SK-N-SH (cell line): ENCODE results near the gene CPED1. TPM values are rescaled to one million over a fixed set of nuclear protein-coding genes. Genes with fewer than 3 reads are reported as not detected.

Source experiments
- CTCF ChIA-PET: fragments of 300-600, 350-600 bp; formaldehyde crosslinking; extraction: SDS; loops from one replicate; lab custom pipeline; 2021; lab: Yijun Ruan, JAX
- POLR2A ChIA-PET: fragments of 350-600 bp; sonication (Branson Sonifier 250); formaldehyde crosslinking; extraction: SDS; loops from one replicate; lab custom pipeline; 2020; ENCODE audit warnings: antibody characterized with exemption, inconsistent platforms; lab: Yijun Ruan, JAX
- DNase-seq: peaks from one replicate; pipeline ENCODE4 v3.0.0; 2012
- H2AFZ ChIP-seq: fragments of 200-600 bp; sonication (generic); 2 replicates; pipeline ENCODE4 v1.8.1; 2016; ENCODE audit warnings: antibody characterized with exemption, mild to moderate bottlenecking, low read depth
- H3F3A ChIP-seq: fragments of 200-600 bp; sonication (generic); replicated peaks from 2 replicates; pipeline ENCODE3; 2016; ENCODE audit warnings: antibody characterized with exemption, mild to moderate bottlenecking; ENCODE audit not compliant: insufficient read depth
- H3K27ac ChIP-seq, 2 experiments: fragments of 200-500 bp in 1 of 2; fragments of 200-600 bp in 1 of 2; sonication (Bioruptor generic) in 1 of 2; sonication (generic), shearing (Covaris generic) in 1 of 2; 2 replicates each; pipeline versions ENCODE4 v1.5.1 to v1.6.1; 2014 to 2016; ENCODE audit warnings: low read depth in 2 of 2, inconsistent platforms in 1 of 2, low read length in 1 of 2, mild to moderate bottlenecking in 1 of 2, mixed read lengths in 1 of 2
- H3K27me3 ChIP-seq: fragments of 200-600 bp; sonication (generic), shearing (Covaris generic); 2 replicates; pipeline ENCODE4 v1.6.1; 2016; ENCODE audit warnings: mixed run types; ENCODE audit not compliant: insufficient read depth
- H3K36me3 ChIP-seq, 2 experiments: fragments of 200-500 bp in 1 of 2; fragments of 200-600 bp in 1 of 2; sonication (Bioruptor generic) in 1 of 2; sonication (generic) in 1 of 2; replicated peaks in 1 of 2; 2 replicates each; pipeline versions ENCODE3 to v1.5.1; 2014 to 2016; ENCODE audit warnings: low read length in 1 of 2, mild to moderate bottlenecking in 1 of 2; ENCODE audit not compliant: insufficient read depth in 2 of 2, control insufficient read depth in 1 of 2
- H3K4me1 ChIP-seq, 2 experiments: fragments of 200-500 bp in 1 of 2; fragments of 200-600 bp in 1 of 2; sonication (Bioruptor generic) in 1 of 2; sonication (generic), shearing (Covaris generic) in 1 of 2; 2 replicates each; pipeline versions ENCODE4 v1.5.1 to v1.6.1; 2014 to 2016; ENCODE audit warnings: low read depth in 1 of 2, low read length in 1 of 2, mixed run types in 1 of 2; ENCODE audit not compliant: insufficient read depth in 2 of 2, control insufficient read depth in 1 of 2
- H3K4me2 ChIP-seq: fragments of 200-600 bp; sonication (generic), shearing (Covaris generic); 2 replicates; pipeline ENCODE4 v1.6.1; 2017; ENCODE audit warnings: mixed run types
- H3K4me3 ChIP-seq, 2 experiments: fragments of 200-500 bp in 1 of 2; fragments of 200-600 bp in 1 of 2; sonication (Bioruptor generic) in 1 of 2; sonication (generic), shearing (Covaris generic) in 1 of 2; 2 replicates each; pipeline versions ENCODE4 v1.5.1 to v1.8.1; 2014 to 2016; ENCODE audit warnings: low read depth in 2 of 2, inconsistent platforms in 1 of 2, low read length in 1 of 2, mild to moderate bottlenecking in 1 of 2, mixed read lengths in 1 of 2, moderate library complexity in 1 of 2
- H3K79me2 ChIP-seq: fragments of 200-600 bp; sonication (generic); 2 replicates; pipeline ENCODE4 v1.8.1; 2017; ENCODE audit warnings: mild to moderate bottlenecking; ENCODE audit not compliant: insufficient read depth
- H3K9ac ChIP-seq: fragments of 200-600 bp; sonication (generic); 2 replicates; pipeline ENCODE4 v1.6.1; 2017; ENCODE audit warnings: mixed run types
- H3K9me2 ChIP-seq: fragments of 200-600 bp; sonication (generic); 2 replicates; pipeline ENCODE4 v1.6.1; 2017; ENCODE audit warnings: mixed run types
- H3K9me3 ChIP-seq: fragments of 200-600 bp; sonication (generic); 2 replicates; pipeline ENCODE4 v1.6.1; 2017; ENCODE audit warnings: mixed run types, mild to moderate bottlenecking, moderate library complexity
- H4K20me1 ChIP-seq: fragments of 200-600 bp; sonication (generic); 2 replicates; pipeline ENCODE4 v1.6.1; 2017; ENCODE audit warnings: mild to moderate bottlenecking, mixed run types; ENCODE audit not compliant: insufficient read depth
- CHD2 ChIP-seq: fragments of 150-350 bp; IDR thresholded peaks from 2 replicates; pipeline ENCODE4 v1.6.1; 2018; ENCODE audit warnings: low read length; ENCODE audit not compliant: partially characterized antibody
- CTCF ChIP-seq: fragments of 200-600 bp; sonication (generic); IDR thresholded peaks from 2 replicates; pipeline ENCODE4 v1.6.1; 2017; ENCODE audit warnings: antibody characterized with exemption, mild to moderate bottlenecking, moderate library complexity
- EP300 ChIP-seq, 2 experiments: IDR thresholded peaks; 2 replicates each; pipeline versions ENCODE4 v1.4.0 to v1.6.1; 2012; ENCODE audit warnings: borderline replicate concordance in 1 of 2, low read depth in 1 of 2, low read length in 1 of 2
- GATA2 ChIP-seq: sonication (generic); formaldehyde crosslinking; IDR thresholded peaks from 2 replicates; pipeline ENCODE4 v1.5.0; 2020; ENCODE audit warnings: mild to moderate bottlenecking, missing genetic modification reagents
- MAX ChIP-seq: IDR thresholded peaks from 2 replicates; pipeline ENCODE4 v1.4.0; 2012; ENCODE audit warnings: low read depth
- MEF2A ChIP-seq: IDR thresholded peaks from 2 replicates; pipeline ENCODE4 v1.4.0; 2012; ENCODE audit warnings: low read depth, borderline replicate concordance
- NFIC ChIP-seq: IDR thresholded peaks from 2 replicates; pipeline ENCODE4 v1.4.0; 2012; ENCODE audit warnings: borderline replicate concordance
- NRF1 ChIP-seq: IDR thresholded peaks from 2 replicates; pipeline ENCODE4 v1.6.1; 2012; ENCODE audit warnings: low read depth, mild to moderate bottlenecking, low read length
- POLR2AphosphoS5 ChIP-seq: IDR thresholded peaks from 2 replicates; pipeline ENCODE4 v1.6.1; 2012; ENCODE audit warnings: low read depth, low read length
- RAD21 ChIP-seq: IDR thresholded peaks from 2 replicates; pipeline ENCODE4 v1.6.1; 2012; ENCODE audit warnings: mild to moderate bottlenecking, low read length
- RCOR1 ChIP-seq: fragments of 150-350 bp; IDR thresholded peaks from 2 replicates; pipeline ENCODE4 v1.6.1; 2017; ENCODE audit warnings: antibody characterized with exemption, low read length
- RFX5 ChIP-seq: IDR thresholded peaks from 2 replicates; pipeline ENCODE4 v1.6.1; 2012; ENCODE audit warnings: mild to moderate bottlenecking, improper control_type of control experiment, low read length
- RXRA ChIP-seq: IDR thresholded peaks from 2 replicates; pipeline ENCODE4 v1.4.0; 2012; ENCODE audit warnings: low read depth, mild to moderate bottlenecking, borderline replicate concordance
- SIN3A ChIP-seq: IDR thresholded peaks from 2 replicates; pipeline ENCODE4 v1.6.1; 2012; ENCODE audit warnings: low read depth, mild to moderate bottlenecking, low read length, moderate library complexity, borderline replicate concordance
- SMC3 ChIP-seq: IDR thresholded peaks from 2 replicates; pipeline ENCODE4 v1.6.1; 2012; ENCODE audit warnings: low read depth, low read length, improper control_type of control experiment
- TAF1 ChIP-seq: IDR thresholded peaks from 2 replicates; pipeline ENCODE4 v1.6.1; 2012; ENCODE audit warnings: low read depth, mild to moderate bottlenecking, low read length, moderate library complexity, borderline replicate concordance
- TCF12 ChIP-seq: IDR thresholded peaks from 2 replicates; pipeline ENCODE4 v1.4.0; 2012
- TEAD4 ChIP-seq: IDR thresholded peaks from 2 replicates; pipeline ENCODE4 v1.4.0; 2012; ENCODE audit warnings: mild to moderate bottlenecking, borderline replicate concordance; ENCODE audit not compliant: insufficient read depth
- USF2 ChIP-seq: fragments of 150-350 bp; IDR thresholded peaks from 2 replicates; pipeline ENCODE4 v1.6.1; 2017; ENCODE audit warnings: antibody characterized with exemption, low read length, low read depth, borderline replicate concordance
- YY1 ChIP-seq: IDR thresholded peaks from 2 replicates; pipeline ENCODE4 v1.4.0; 2012; ENCODE audit warnings: low read depth, mild to moderate bottlenecking
- WGBS: methylation state at CpG from one replicate; pipeline ENCODE4 v1.1.6; 2017; ENCODE audit warnings: low lambda C conversion rate; 5-methylcytosine and 5-hydroxymethylcytosine counted together
- polyA plus RNA-seq, 3 experiments: library from polyadenylated mRNA; depleted of rRNA; stranded (reverse); fragments of >200 nt; gene quantifications; 2 replicates each; pipeline ENCODE4 v1.2.3, GENCODE V29; 2012
- TF ChIP-seq, protein P1 (sequence below): fragments of 150-350 bp; IDR thresholded peaks from 2 replicates; pipeline ENCODE4 v1.6.1; 2016; ENCODE audit warnings: mild to moderate bottlenecking, low read depth, low read length

CPED1 gene
- polyA plus RNA-seq, 1 of the 3 experiments (the other 2 are of a cell fraction): 4.4 TPM

GRCh38 chr7:121107923-121108498 is 119.5 kb downstream of the CPED1 start:
- Histone ChIP-seq H3K36me3 (no peaks in the 10 kb centered on the region), H3K27me3 (no peaks in the 10 kb centered on the region), H3K4me2 (no peak overlapping the region), H3K79me2 (no peaks in the 10 kb centered on the region), H3K9me3 (no peaks in the 10 kb centered on the region), H2AFZ (peak overlapping the region; percentile 61; the same call in 1 of the 2 replicates), H4K20me1 (no peaks in the 10 kb centered on the region), H3K9ac (no peak overlapping the region), H3K4me1 (no peaks in the 10 kb centered on the region), H3F3A (no peaks in the 10 kb centered on the region)
- ChIA-PET CTCF (interaction anchor here (0.6 to 4.9 kb wide), 65 partner anchors 9 to 476 kb away, joined by 3 to 71 read pairs (median 4); partner anchors contain the start of genes CPED1, FAM3C and ING3), POLR2A (no interaction called here)
- DNase-seq: peak; percentile 45
- 0% methylated on average over 1 of the region's 1 CpG for WGBS
- TF ChIP-seq RCOR1 (no peak), NFIC (no peak), MAX (no peak), RXRA (no peak), RFX5 (peak; percentile 77), NRF1 (no peak), TCF12 (no peak), GATA2 (CRISPR knock-in tag) (no peak), CTCF (peak; percentile 99), SMC3 (peak; percentile 77), MEF2A (no peak), CHD2 (peak; percentile 23), YY1 (no peak), POLR2AphosphoS5 (no peak), TEAD4 (0 out of 2 replicates have a peak, but pooled peaks have one; percentile 23), USF2 (no peak), SIN3A (no peak), TAF1 (no peak), RAD21 (peak; percentile 95), EP300 (IDR thresholded peaks at IDR 0.05; ENCODE audit: borderline replicate concordance in 1 of 2, low read depth in 1 of 2, low read length in 1 of 2) (no peak)
- TF ChIP-seq, protein P1, sequence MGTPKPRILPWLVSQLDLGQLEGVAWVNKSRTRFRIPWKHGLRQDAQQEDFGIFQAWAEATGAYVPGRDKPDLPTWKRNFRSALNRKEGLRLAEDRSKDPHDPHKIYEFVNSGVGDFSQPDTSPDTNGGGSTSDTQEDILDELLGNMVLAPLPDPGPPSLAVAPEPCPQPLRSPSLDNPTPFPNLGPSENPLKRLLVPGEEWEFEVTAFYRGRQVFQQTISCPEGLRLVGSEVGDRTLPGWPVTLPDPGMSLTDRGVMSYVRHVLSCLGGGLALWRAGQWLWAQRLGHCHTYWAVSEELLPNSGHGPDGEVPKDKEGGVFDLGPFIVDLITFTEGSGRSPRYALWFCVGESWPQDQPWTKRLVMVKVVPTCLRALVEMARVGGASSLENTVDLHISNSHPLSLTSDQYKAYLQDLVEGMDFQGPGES: no peak
- TF ChIP-seq, all 33 proteins: peak for 6
- H3K9me2 ChIP-seq: no peaks in the 10 kb centered on the region
- no peak overlapping the region for H3K27ac ChIP-seq
- no peak overlapping the region for H3K4me3 ChIP-seq
